Renal cortical epithelial cell (primary cell): ENCODE measurements around the gene FAM9B. TPM values are rescaled to one million over a fixed set of nuclear protein-coding genes. Genes with fewer than 3 reads are reported as not detected.

Experiments
- DNase-seq: peaks from one replicate; pipeline ENCODE4 v3.0.0-alpha.2; 2011; ENCODE audit warnings: low read depth
- total RNA-seq: library from RNA; depleted of rRNA; stranded (reverse); fragments of >200 nt; gene quantifications from 2 replicates; pipeline ENCODE4 v1.2.3, GENCODE V29; 2014

The FAM9B gene
- total RNA-seq, 1 donor from 2014 or later, result not detected

DNA sequence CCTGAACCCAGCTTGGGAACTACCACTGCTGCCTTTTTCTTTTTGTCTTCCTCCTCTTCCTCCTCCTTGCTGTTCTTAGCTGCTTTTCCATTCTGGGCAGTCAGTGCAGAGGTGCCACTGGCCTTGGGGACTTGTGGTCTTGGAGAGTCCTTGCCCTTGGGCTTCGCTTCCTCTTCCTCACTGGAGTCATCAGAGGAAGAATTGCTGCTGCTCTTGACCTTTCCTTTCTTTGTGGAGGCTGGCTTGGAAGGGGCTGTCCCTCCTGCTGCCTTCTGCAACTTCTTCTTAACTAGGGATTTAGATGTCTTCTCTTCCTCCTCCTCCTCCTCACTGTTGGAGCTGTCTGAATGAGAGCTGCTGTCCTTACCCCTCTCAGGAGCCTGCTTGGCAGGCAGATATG lies 53.2 kb downstream of the FAM9B start:
- no peak for DNase-seq

Other genes with a start within 250 kb of the FAM9B start
- gene FAM9A, start 232.7 kb downstream of the FAM9B start, total RNA-seq, result not detected in 2 replicates